HG03064 (cell line): ENCODE data around the gene MCCD1.

Experiments
- ATAC-seq: cut with Tn5 transposase; IDR thresholded peaks from one replicate; pipeline ENCODE4 v1.9.1; 2021; ENCODE audit warnings: low read depth; ENCODE audit not compliant: unreplicated experiment

The MCCD1 gene

DNA sequence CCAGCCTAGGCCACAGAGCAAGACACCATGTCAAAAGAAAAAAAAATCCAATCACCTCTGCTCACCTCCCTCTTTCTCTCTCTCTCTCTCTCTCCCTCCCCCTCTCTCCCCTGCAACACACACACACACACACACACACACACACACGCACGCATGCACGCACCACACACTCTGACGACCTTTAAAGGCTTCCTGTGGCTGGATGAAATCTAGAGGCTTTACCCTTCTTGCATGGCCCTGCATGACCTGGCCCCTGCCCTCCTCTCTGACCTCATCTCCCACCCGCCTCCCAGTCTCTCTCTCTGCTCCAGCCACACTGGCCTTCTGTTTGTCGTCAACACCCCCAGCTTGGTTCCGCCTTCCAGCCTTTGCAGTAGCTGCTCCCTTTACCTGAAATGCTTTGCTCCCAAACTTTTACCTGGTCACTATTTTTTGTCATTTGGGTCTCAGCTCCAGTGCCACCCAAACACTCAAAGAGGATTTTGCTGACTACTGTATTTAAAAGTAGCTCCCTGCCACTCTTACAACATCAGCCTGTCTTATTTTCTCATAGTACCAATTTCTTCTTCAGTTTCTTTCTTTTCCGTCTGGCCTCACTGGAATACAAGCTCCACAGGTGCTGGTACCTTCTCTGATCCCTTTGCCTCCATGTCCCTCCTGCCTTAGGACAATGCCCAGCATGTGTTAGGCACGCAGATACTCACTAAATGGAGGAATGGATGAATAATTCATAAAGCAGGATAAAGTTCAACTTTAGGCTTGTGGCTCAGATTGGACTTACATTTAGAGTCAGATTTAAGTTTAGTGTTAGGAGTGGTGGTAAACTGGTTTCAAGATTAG is 39.0 kb downstream of the MCCD1 start:
- ATAC-seq: no peak

DNA sequence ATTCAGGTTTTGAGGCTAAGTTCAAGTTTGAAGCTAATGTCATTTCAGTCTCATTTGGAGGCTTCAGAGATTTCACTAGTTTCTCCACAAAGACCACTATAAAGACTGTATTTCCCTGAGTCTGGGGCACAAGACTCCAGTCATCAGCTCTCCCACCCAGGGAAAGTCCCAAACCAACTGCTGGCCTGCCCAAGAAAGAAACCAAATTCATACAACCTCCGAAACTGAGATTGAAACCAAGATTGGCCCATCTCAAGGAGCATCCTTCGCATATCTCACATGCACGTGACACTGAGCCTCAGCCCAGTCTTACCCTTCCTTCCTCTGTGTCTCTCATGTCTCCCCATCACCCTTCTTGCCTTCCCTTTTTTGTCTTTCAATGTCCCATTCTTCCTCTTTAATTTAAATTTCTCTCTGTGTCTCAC is 39.8 kb downstream of the MCCD1 start:
- peak; percentile 49 for ATAC-seq

DNA sequence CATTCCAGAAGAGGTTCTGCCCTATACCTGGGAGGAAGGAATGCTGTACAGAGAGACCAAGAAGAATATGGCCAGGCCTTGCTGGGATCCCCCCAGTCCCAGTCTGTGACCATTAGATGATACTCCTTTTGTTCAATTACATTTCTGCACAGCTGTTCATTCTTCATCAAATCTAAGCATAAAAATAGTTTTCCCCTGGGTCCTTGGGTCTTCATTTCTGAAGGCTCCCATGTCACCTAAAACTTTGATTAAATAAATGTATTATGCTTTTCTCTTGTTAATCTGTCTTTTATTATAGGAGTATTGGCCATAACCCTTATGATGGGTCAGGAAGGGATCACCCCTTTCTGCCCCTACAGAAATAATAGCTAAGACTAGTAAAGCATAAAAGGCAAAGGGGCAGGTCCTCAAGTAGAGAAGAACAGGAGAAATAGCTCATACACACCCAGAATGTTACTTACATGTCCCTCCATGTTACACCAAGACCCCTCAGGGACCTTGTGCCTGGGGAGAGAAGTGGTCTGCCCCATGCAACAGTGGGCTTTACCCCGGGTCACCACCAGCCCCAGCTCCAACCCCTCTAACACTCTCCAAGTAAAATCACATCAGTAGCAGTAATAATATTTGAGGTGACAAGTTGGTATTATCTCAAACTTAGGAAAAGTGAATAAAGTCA is 41.2 kb downstream of the MCCD1 start:
- ATAC-seq: no peak

DNA sequence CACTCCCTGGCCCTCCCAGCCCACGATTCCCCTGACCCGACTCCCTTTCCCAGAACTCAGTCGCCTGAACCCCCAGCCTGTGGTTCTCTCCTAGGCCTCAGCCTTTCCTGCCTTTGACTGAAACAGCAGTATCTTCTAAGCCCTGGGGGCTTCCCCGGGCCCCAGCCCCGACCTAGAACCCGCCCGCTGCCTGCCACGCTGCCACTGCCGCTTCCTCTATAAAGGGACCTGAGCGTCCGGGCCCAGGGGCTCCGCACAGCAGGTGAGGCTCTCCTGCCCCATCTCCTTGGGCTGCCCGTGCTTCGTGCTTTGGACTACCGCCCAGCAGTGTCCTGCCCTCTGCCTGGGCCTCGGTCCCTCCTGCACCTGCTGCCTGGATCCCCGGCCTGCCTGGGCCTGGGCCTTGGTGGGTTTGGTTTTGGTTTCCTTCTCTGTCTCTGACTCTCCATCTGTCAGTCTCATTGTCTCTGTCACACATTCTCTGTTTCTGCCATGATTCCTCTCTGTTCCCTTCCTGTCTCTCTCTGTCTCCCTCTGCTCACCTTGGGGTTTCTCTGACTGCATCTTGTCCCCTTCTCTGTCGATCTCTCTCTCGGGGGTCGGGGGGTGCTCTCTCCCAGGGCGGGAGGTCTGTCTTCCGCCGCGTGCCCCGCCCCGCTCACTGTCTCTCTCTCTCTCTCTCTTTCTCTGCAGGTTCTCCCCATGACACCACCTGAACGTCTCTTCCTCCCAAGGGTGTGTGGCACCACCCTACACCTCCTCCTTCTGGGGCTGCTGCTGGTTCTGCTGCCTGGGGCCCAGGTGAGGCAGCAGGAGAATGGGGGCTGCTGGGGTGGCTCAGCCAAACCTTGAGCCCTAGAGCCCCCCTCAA is 43.5 kb downstream of the MCCD1 start, which contains the start of gene LTA:
Gene LTA, plus strand, starts transcription at position 249 of the 871 bp plus-strand sequence. Its CDS starts 454 bp downstream, at position 703.
- ATAC-seq: peak; percentile 37

DNA sequence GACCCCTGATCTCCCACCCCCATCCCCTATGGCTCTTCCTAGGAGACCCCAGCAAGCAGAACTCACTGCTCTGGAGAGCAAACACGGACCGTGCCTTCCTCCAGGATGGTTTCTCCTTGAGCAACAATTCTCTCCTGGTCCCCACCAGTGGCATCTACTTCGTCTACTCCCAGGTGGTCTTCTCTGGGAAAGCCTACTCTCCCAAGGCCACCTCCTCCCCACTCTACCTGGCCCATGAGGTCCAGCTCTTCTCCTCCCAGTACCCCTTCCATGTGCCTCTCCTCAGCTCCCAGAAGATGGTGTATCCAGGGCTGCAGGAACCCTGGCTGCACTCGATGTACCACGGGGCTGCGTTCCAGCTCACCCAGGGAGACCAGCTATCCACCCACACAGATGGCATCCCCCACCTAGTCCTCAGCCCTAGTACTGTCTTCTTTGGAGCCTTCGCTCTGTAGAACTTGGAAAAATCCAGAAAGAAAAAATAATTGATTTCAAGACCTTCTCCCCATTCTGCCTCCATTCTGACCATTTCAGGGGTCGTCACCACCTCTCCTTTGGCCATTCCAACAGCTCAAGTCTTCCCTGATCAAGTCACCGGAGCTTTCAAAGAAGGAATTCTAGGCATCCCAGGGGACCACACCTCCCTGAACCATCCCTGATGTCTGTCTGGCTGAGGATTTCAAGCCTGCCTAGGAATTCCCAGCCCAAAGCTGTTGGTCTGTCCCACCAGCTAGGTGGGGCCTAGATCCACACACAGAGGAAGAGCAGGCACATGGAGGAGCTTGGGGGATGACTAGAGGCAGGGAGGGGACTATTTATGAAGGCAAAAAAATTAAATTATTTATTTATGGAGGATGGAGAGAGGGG is 44.7 kb downstream of the MCCD1 start:
- no peak for ATAC-seq

- no peak for ATAC-seq
Measured at GRCh38 chr6:31574106-31575061, 45.6 kb downstream of the MCCD1 start.

DNA sequence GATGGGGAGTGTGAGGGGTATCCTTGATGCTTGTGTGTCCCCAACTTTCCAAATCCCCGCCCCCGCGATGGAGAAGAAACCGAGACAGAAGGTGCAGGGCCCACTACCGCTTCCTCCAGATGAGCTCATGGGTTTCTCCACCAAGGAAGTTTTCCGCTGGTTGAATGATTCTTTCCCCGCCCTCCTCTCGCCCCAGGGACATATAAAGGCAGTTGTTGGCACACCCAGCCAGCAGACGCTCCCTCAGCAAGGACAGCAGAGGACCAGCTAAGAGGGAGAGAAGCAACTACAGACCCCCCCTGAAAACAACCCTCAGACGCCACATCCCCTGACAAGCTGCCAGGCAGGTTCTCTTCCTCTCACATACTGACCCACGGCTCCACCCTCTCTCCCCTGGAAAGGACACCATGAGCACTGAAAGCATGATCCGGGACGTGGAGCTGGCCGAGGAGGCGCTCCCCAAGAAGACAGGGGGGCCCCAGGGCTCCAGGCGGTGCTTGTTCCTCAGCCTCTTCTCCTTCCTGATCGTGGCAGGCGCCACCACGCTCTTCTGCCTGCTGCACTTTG is 46.7 kb downstream of the MCCD1 start, which contains the start of gene TNF:
Gene TNF, plus strand, starts transcription at position 231 of the 567 bp plus-strand sequence. Its CDS starts 177 bp downstream, at position 408.
- ATAC-seq: no peak

DNA sequence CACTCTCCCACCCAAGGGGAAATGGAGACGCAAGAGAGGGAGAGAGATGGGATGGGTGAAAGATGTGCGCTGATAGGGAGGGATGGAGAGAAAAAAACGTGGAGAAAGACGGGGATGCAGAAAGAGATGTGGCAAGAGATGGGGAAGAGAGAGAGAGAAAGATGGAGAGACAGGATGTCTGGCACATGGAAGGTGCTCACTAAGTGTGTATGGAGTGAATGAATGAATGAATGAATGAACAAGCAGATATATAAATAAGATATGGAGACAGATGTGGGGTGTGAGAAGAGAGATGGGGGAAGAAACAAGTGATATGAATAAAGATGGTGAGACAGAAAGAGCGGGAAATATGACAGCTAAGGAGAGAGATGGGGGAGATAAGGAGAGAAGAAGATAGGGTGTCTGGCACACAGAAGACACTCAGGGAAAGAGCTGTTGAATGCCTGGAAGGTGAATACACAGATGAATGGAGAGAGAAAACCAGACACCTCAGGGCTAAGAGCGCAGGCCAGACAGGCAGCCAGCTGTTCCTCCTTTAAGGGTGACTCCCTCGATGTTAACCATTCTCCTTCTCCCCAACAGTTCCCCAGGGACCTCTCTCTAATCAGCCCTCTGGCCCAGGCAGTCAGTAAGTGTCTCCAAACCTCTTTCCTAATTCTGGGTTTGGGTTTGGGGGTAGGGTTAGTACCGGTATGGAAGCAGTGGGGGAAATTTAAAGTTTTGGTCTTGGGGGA is 47.4 kb downstream of the MCCD1 start:
- ATAC-seq: no peak

DNA sequence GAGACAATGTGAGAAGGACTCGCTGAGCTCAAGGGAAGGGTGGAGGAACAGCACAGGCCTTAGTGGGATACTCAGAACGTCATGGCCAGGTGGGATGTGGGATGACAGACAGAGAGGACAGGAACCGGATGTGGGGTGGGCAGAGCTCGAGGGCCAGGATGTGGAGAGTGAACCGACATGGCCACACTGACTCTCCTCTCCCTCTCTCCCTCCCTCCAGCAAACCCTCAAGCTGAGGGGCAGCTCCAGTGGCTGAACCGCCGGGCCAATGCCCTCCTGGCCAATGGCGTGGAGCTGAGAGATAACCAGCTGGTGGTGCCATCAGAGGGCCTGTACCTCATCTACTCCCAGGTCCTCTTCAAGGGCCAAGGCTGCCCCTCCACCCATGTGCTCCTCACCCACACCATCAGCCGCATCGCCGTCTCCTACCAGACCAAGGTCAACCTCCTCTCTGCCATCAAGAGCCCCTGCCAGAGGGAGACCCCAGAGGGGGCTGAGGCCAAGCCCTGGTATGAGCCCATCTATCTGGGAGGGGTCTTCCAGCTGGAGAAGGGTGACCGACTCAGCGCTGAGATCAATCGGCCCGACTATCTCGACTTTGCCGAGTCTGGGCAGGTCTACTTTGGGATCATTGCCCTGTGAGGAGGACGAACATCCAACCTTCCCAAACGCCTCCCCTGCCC is 48.3 kb downstream of the MCCD1 start:
- no peak for ATAC-seq

- ATAC-seq: no peak
Measured at GRCh38 chr6:31577579-31577966, 48.8 kb downstream of the MCCD1 start.

GRCh38 chr6:31578184-31579118 is 49.7 kb downstream of the MCCD1 start:
- ATAC-seq: no peak

GRCh38 chr6:31579119-31579505 is 50.4 kb downstream of the MCCD1 start:
- no peak for ATAC-seq
